ENCODE data around the gene SIRT4.
A peak's percentile ranks its signal among the peaks of the same experiment; 100 is the strongest.

SIRT4 gene

GRCh38 chr12:120339256-120339655 is 37.1 kb downstream of the SIRT4 start:
- DNase-seq: no peak

DNA sequence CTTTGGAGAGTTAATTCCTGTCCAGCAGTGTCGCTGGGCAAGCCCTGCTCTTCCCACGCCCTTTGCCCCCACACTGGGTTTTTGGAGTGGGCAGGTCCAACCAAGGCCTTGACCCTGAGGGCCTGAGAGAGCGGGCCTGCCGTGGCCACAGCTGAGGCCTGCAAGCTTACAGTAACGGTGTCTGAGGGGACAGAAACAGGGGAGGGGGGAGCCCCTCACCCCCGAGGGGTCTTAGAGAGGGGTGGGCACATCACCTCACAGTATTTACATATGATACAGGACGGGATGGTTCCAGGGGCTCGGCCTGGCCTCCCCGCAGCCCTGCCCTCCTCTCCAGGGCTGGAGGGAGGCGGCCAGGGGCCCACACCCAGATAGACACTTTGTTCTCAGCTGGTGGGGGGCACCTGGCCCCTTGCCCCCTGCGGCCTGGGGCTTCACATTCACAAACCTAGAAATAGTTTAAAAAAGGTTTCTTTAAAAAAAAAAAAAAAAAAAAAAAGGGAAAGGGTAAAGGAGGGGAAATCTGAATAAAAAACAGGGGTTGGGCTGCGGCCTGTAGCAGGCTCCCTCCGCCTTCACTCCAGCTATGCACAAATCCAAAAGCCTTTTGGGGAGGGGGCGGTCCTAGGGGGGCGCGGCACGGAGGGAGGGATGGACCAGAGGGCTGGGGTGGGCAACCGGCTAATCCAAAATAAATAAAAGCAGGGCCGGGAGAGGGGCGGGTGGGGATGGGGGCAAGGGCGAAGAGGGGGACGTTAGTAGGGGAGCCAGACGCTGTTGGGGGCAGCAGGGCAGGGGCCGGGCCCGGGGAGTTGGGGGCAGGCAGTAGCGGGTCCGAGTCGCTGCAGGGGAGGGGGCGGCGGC is 40.3 kb downstream of the SIRT4 start:
- DNase-seq: no peak

- DNase-seq: no peak
Measured at GRCh38 chr12:120343039-120343537, 41.0 kb downstream of the SIRT4 start.

- no peak for DNase-seq
Measured at GRCh38 chr12:120343692-120344091, 41.6 kb downstream of the SIRT4 start.

DNA sequence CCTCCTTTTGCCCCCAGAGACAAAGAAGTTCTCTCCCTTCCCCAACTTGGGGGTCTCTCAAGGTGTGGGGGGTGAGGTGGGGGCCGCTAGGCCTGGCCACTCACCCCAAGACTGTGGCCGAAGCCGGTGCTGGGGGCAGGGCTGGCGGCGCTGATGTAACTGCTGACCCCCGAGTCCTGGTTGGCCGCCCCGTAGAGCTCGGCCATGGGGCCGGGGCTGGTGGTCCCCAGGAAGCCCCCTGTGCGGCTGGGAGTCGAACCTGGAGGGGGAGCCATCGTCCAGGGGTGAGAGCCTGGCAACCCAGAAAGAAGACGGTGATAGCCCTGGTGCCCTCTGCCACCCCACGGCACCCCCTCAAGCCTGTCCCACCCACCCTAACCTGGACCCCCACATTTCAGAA is 43.9 kb downstream of the SIRT4 start:
- no peak for DNase-seq

GRCh38 chr12:120346681-120347080 is 44.6 kb downstream of the SIRT4 start:
- DNase-seq: no peak

DNA sequence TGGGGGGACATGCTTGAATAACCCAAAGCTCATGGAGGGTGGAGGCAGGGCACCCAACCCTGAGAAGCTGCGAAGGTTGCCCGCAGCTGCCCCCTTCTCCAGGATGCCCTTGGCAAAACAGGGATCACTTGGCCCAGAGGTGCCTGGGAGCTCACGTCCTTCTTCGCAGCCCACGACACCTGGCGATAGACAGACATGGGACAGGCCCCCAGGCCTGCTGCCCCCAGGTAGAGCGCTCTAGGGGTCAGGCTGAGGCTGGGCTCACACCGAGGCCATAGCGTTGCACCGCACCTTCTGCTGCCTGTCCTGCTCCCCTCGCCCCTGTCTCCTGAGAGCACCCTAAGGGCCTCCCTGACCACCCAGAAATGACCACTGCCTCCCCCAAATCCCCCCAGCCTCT is 45.6 kb downstream of the SIRT4 start:
- DNase-seq: no peak

GRCh38 chr12:120350576-120351350 is 48.6 kb downstream of the SIRT4 start:
- no peak for DNase-seq

- no peak for DNase-seq
Measured at GRCh38 chr12:120352117-120352516, 50.0 kb downstream of the SIRT4 start.

- DNase-seq: no peak
Measured at GRCh38 chr12:120353136-120353535, 51.0 kb downstream of the SIRT4 start.

DNA sequence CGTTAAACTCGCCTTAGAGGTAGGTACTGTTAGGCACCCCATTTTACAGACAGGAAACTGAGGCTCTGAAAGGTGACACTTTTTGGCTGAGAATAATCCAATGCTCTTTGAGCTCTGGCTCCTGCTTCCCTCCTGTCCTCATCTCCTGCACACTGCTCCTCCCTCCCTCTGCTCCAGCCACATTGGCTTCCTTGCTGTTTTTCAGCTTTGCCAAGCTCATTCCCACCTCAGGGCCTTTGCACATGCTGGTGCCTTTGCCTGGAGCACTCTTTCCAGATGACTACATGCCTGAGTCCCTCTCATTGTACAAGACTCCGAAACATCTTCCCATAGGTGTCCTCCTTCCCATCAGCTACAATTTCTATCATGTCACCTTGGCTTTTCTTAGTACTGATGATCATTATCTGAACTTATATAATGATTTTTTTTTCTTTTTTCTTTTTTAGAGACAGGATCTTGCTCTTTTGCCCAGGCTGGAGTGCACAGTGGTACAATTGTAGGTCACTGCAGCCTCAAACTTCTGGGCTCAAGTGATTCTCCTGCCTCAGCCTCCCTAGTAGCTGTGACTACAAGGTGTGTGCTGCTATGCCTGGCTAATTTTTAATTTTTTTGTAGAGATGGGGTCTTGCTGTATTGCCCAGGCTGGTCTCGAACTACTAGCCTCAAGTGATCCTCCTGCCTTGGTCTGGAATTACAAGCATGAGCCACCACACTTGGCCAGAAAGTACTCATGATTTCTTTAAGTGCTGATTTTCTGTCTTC is 51.6 kb downstream of the SIRT4 start:
- DNase-seq: no peak

GRCh38 chr12:120356567-120357030 is 54.5 kb downstream of the SIRT4 start:
- DNase-seq: peak; percentile 73

DNA sequence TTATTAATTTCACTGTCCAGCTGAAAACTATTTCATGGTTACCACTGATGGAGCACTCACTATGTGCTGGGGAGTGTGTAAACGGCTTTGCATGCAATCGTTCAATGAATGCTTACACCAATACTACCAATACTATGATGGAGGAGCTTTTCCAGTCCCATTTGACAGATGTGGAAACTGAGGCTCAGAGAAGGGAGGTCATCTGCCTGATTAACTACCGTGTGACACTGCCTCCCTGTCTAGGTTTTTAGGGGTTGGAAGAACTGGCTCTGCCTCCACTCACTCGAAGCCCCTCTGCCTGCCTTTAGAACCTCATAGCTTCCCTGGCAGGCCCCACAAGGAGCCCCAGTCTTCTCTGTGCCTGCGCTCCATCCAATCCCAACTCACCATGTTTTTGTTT is 55.0 kb downstream of the SIRT4 start:
- no peak for DNase-seq

- DNase-seq: no peak
Measured at GRCh38 chr12:120358412-120359100, 56.4 kb downstream of the SIRT4 start.

GRCh38 chr12:120359128-120359527 is 57.0 kb downstream of the SIRT4 start:
- DNase-seq: no peak

DNA sequence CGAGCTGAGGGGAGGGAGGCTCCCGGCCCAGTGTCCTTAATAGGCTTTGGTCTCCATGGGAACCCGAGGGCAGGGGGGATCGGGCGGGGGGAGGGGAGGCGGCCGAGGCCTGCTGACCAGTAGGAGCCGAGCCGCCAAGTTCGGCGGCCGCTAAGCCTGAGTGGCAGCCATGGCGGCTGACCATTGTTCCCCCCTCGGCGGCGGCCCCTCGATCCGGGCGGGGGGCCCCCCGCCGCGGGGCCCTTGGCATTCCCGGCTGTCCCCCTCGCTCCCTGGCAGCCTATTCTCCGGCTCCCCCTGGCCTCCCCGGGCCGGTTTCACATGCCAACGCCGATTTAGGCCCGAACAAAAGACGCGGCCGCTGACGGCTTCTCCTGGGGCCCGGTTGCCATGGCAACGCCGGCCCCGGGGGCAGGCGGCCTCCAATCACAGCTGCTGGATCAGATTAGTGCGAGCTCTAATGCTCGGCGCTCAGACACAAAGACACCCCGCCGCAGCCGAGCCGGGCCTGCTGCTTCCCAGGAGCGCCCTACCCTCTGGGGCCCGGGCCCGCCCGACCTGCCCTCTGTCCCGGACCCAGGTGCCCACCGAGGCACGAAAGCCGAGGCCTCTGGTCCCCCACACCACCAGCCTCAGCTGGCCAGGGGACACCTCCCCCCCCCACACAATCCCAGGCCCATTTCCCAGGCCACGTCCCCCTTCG is 59.5 kb downstream of the SIRT4 start:
- no peak for DNase-seq

All from CD4-positive, alpha-beta T cell treated with Interleukin-12 subunit alpha and Interleukin-12 subunit beta, for 1 hour (primary cell).